ENCODE data around the gene LY9.
"Not testable (repeated sequence)": the region's sequence is repeated elsewhere in the genome, so short reads cannot be mapped to it uniquely, and the experiment has no call there.

The LY9 gene

DNA sequence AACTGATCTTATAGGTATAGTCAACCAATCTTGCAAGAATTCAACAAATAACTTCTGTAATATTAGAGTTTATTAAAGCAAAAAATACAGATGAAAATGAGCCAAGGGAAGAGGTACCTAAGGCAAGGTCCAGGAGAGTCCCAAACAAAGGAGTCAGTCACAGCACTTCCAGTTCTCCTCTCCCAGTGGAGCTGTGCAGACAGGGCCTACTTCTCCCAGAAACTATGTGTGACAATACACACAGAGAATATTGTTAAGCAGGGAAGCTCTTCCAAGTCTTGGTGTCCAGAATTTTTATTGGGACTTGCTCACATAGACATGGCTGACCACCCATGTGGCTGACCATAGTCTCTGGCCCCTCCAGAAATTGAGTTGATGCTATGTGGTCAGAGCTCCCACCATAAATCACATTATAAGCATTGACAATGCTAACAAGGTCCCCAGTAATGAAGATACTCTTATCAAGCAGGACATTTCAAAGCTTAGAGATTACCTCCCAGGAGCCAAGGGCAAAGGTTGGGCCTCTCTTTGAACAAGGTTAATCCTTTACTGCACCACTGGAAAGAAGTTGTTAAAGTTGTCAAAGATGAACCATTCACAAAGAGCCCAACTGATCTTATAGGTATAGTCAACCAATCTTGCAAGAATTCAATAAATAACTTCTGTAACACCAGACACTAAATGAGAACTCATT lies 70.2 kb downstream of the LY9 start:
- no peak for DNase-seq (ENCODE audit: low read depth)

DNA sequence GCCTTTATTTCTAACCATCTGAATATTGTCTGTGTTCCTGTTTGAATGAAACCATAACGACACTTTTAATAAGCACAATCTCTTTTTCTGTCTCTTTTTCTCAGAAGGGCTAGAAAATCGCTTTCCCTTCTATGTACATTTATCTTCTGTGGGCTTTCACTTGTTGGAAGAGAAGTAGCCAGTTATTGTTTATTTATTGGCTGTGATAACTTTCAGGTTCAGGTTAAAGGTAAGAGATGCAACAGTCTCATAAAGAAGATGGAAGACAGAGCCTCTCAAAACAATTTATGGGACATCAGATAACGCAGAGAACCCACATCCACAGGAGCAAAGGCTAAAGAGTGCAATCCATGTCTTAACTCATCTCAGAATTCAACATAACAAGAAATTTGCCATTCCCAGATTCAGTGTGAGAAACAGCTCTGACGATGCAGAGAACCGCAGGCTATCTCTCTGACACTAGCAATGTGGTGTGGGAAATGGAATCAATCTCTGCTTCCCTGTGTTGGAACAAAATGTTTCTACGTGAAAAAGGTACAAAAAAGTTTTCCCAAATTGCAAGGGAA lies 70.8 kb downstream of the LY9 start:
- DNase-seq (ENCODE audit: low read depth): no peak

DNA sequence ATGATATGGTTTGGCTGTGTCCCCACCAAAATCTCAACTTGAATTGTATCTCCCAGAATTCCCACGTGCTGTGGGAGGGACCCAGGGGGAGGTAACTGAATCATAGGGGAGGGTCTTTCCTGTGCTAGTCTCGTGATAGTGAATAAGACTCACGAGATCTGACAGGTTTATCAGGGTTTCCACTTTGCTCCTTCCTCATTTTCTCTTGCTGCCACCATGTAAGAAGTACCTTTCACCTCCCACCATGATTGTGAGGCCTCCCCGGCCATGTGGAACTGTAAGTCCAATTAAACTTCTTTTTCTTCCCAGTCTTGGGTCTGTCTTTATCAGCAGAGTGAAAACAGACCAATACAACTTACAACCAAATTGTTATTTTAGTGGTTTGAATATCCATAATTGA lies 71.7 kb downstream of the LY9 start:
- not testable (repeated sequence) for DNase-seq (ENCODE audit: low read depth)

DNA sequence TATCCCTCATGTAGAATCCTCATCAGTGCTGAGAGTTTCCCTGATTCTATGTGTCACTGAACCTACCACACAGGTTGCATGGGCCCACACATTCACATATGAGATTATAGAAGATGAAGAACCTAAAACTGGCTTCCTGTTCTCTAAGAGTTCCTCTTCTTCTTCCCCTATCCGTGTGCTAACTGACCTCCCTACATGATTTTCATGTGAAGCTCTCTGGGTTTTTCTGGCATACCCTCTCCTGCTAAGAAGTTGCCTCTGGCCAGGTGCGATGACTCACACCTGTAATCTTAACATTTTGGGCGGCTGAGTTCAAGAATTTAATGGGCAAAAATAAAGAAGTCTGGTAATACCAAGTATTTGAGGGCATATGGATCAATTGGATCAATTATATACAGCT lies 72.2 kb downstream of the LY9 start:
- no peak for DNase-seq (ENCODE audit: low read depth)

DNA sequence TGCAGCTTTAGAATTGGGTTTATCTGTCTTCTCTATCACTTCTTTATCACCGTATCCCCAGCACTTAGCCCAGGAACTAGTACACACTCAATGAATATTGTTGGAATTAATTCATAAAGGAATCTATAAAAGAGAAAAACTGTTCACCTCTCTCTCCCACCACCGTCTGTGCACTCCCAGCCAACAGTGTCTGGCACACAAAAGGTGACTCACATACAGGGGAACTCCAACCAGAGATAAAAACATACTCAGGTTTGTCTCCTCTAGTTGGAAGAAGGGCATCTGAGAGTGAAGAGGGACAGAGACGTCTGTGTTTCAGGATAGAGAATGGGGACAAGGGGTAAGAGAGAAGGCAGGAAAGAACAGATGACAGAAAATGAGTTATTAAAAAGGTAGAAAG lies 79.0 kb downstream of the LY9 start:
- no peak for DNase-seq (ENCODE audit: low read depth)

DNA sequence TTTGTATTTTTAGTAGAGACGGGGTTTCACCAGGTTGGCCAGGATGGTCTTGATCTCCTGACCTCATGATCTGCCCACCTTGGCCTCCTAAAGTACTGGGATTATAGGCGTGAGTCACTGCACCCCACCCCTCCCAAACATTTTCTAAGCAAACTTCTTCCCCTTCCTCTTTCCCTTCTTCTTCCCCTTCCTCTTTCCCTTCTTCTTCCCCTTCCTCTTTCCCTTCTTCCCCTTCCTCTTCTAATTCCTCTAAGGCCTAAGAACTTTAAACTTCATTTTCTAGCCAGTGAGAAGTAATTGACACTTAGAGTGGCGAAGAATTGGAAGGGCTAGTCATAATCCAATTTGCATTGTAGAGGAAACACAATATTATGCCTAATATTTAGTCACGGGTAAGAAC lies 79.6 kb downstream of the LY9 start:
- not testable (repeated sequence) for DNase-seq (ENCODE audit: low read depth)

DNA sequence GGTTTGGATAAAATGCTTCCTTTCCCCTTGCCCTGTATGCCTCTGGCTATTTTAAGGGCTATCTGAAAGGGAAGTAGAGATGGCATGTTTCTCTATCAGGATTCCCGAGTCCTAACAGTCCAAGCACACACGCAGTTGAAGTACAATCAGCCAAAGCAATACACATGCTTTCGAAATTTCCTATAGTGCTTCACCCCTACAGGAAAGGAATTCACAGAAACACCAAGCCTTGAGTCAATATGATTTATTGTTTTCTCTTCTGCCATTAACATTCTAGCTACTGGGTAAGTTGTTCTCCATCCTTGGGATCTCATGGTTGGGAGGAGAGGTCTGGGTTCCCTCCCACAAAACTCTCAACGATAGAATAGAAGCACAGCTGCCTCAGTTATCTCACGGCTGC lies 80.3 kb downstream of the LY9 start:
- no peak for DNase-seq (ENCODE audit: low read depth)

DNA sequence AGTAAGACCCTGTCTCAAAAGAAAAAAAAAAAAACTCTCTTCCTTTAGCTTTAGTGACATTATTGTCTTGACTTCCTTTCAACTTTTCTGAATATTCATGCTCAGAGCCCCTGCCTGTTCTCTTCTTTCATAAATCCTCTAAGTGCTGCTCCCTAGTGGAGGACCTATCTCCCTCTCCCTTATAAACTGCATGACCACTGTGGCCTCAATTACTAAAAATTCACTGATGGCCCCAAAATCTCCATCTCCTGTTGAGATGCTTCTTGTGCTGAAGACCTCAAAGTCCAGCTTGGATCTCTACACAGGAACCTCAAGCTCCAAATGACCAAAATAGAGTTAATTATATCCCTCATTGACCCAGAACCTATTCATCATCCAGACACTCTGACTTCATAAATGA lies 81.2 kb downstream of the LY9 start:
- DNase-seq (ENCODE audit: low read depth): no peak

Measured in HS-5 (cell line).